ENCODE data around the gene CHAT.

CHAT gene

DNA sequence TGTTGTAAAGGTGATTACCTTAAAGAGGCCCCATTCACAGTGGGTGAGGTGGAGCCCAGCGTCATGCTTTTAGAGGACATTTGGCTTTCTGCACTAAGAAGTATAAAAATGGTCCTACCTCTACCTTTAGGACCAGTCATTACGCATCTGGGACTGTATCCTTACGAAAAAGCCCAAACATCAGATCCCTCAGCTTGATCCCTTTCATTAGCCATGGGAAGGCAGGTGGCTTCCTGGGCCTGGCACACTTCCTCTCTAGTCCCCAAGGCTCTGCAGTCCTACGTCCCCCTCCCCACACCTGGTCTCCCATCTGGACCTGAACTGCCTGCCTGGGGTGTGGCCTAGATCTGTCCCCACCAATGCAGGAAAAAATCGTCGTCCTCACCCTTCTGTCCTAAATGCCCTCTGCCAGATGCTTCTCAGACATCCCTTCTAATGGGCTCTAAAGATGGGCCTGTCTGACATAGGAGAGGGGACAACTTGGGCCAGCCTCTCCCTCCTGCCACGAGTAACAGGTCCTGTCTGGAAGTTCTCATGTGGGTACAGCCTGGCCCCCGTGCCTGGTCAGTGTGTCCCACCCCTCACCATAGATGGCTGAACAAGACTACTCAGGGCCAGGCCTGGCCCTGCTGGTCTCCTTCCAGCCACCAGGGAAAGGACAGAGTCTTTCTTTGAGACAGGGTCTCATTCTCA lies 15.5 kb upstream of the CHAT start:
- H3K4me3 ChIP-seq (ENCODE audit: low read depth, low read length) = no peak overlapping the region
- no peaks in the 10 kb centered on the region for H3K9me3 ChIP-seq (ENCODE audit: control insufficient read depth, insufficient read depth, low read depth, low read length)
- TF ChIP-seq INSM2 (tag by site-specific recombination; IDR thresholded peaks at IDR 0.05) = no peak
- TF ChIP-seq ZNF558 (tag by site-specific recombination; IDR thresholded peaks at IDR 0.05) = no peak
- no peak for TF ChIP-seq ZNF292 (tag by site-specific recombination; IDR thresholded peaks at IDR 0.05; ENCODE audit: borderline replicate concordance, low read depth)
- TF ChIP-seq ZFHX2 (tag by site-specific recombination; conservative IDR thresholded peaks at IDR 0.05) = no peak
- TF ChIP-seq ZNF623 (tag by site-specific recombination; IDR thresholded peaks at IDR 0.05) = no peak
- TF ChIP-seq ZSCAN16 (tag by site-specific recombination; IDR thresholded peaks at IDR 0.05) = no peak
- TF ChIP-seq ZNF175 (tag by site-specific recombination; IDR thresholded peaks at IDR 0.05) = no peak
- TF ChIP-seq ZNF548 (tag by site-specific recombination; IDR thresholded peaks at IDR 0.05) = no peak
- TF ChIP-seq KLF16 (tag by site-specific recombination; IDR thresholded peaks at IDR 0.05) = no peak
- TF ChIP-seq BCL6B (tag by site-specific recombination; IDR thresholded peaks at IDR 0.05) = no peak
- TF ChIP-seq ZNF426 (tag by site-specific recombination; IDR thresholded peaks at IDR 0.05) = no peak
- TF ChIP-seq ZIC2 (tag by site-specific recombination; IDR thresholded peaks at IDR 0.05) = no peak
- TF ChIP-seq ZBTB26 (tag by site-specific recombination; optimal IDR thresholded peaks at IDR 0.05) = no peak
- no peak overlapping the region for H3K27ac ChIP-seq (ENCODE audit: extremely low read depth, low read depth, low read length)
- POLR2A ChIA-PET = no interaction called here
- no peaks in the 10 kb centered on the region for H3K4me1 ChIP-seq (ENCODE audit: control insufficient read depth, insufficient read depth, low read length)
- CTCF ChIA-PET = no interaction called here
- H3K36me3 ChIP-seq (ENCODE audit: control insufficient read depth in 2 of 2, insufficient read depth in 1 of 2, low read length in 2 of 2) = no peaks in the 10 kb centered on the region

GRCh38 chr10:49598986-49599385 lies 14.9 kb upstream of the CHAT start:
- ChIA-PET POLR2A (no interaction called here), CTCF (no interaction called here)
- TF ChIP-seq ZNF140 (tag by site-specific recombination; IDR thresholded peaks at IDR 0.05) (no peak), ZNF707 (tag by site-specific recombination; IDR thresholded peaks at IDR 0.05) (no peak), ZNF629 (tag by site-specific recombination; IDR thresholded peaks at IDR 0.05) (no peak), BCL11B (tag by site-specific recombination; IDR thresholded peaks at IDR 0.05; ENCODE audit: low read depth) (no peak), ZNF785 (tag by site-specific recombination; IDR thresholded peaks at IDR 0.05) (no peak), ZFHX2 (tag by site-specific recombination; conservative IDR thresholded peaks at IDR 0.05) (no peak), ZNF580 (tag by site-specific recombination; IDR thresholded peaks at IDR 0.05) (no peak)
- TF ChIP-seq, protein P1, sequence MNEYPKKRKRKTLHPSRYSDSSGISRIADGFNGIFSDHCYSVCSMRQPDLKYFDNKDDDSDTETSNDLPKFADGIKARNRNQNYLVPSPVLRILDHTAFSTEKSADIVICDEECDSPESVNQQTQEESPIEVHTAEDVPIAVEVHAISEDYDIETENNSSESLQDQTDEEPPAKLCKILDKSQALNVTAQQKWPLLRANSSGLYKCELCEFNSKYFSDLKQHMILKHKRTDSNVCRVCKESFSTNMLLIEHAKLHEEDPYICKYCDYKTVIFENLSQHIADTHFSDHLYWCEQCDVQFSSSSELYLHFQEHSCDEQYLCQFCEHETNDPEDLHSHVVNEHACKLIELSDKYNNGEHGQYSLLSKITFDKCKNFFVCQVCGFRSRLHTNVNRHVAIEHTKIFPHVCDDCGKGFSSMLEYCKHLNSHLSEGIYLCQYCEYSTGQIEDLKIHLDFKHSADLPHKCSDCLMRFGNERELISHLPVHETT (tag by site-specific recombination; IDR thresholded peaks at IDR 0.05) = no peak
- H3K4me1 ChIP-seq (ENCODE audit: control insufficient read depth, insufficient read depth, low read length) = no peaks in the 10 kb centered on the region
- H3K9me3 ChIP-seq (ENCODE audit: control insufficient read depth, insufficient read depth, low read depth, low read length) = no peaks in the 10 kb centered on the region
- no peaks in the 10 kb centered on the region for H3K36me3 ChIP-seq (ENCODE audit: control insufficient read depth in 2 of 2, insufficient read depth in 1 of 2, low read length in 2 of 2)
- no peak overlapping the region for H3K27ac ChIP-seq (ENCODE audit: extremely low read depth, low read depth, low read length)
- H3K4me3 ChIP-seq (ENCODE audit: low read depth, low read length) = no peak overlapping the region
